GM12801 (cell line): ENCODE measurements around the gene CAPZB.

ENCODE experiments used
- CTCF ChIP-seq: IDR thresholded peaks from one replicate; pipeline ENCODE4 v1.5.1; 2011; ENCODE audit warnings: control low read depth; ENCODE audit not compliant: insufficient read length; ENCODE audit errors: extremely low read depth

The CAPZB gene

GRCh38 chr1:19480282-19480681 is 5.1 kb downstream of the CAPZB start:
- TF ChIP-seq CTCF: no peak

- no peak for TF ChIP-seq CTCF
These were observed 5.8 kb downstream of the CAPZB start for GRCh38 chr1:19479351-19480120.

GRCh38 chr1:19478322-19478721 is 7.0 kb downstream of the CAPZB start:
- TF ChIP-seq CTCF: no peak

GRCh38 chr1:19477284-19478249 is 7.8 kb downstream of the CAPZB start:
- TF ChIP-seq CTCF: no peak

GRCh38 chr1:19476450-19477190 is 8.7 kb downstream of the CAPZB start:
- no peak for TF ChIP-seq CTCF

GRCh38 chr1:19475296-19475695 is 10.0 kb downstream of the CAPZB start:
- no peak for TF ChIP-seq CTCF

- TF ChIP-seq CTCF: no peak
These were observed 13.2 kb downstream of the CAPZB start for GRCh38 chr1:19472174-19472573.
